GM04504 (cell line): ENCODE data around the gene HEPN1.
"Not testable (repeated sequence)": the region's sequence is repeated elsewhere in the genome, so short reads cannot be mapped to it uniquely, and the experiment has no call there.

Experiments used
- DNase-seq: peaks from one replicate; pipeline ENCODE4 v3.0.0-alpha.2; 2012; ENCODE audit warnings: low read depth

The HEPN1 gene

DNA sequence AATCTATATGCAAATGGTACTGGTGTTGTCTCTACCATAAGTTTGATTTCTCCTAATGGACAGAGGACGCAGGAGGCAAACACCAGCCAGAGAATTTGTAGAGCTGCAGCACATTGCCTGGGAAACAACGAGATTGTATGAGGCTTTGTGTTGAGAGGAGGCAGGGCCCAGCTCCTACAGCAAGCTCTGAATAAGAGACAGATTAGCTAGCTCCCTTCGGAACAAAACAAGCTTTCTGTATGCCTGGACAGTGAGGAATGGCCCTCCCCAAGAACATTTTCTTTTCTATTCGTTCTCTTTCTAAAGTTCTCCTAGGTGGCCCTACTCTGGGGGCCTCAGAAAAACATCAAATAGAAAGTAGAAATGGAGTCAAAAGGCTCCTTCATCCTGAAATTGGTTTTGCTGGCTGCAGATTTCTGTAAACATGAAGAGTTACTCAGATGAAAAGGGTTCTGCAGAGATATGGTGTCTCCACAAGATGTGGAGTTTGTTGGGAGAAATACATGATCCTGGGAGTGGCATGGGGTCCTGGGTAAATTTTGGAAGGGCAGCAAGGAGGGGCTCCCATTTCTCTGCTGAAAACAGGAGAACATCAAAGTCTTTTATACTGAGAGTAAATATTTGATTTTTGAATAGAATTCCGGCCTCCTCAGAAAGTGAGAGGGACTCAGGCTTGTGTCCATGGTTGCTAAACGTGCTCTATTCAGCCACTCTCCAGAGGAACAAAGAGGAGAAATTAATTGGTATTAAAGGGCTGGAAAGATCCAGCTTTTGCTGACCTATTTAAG lies 23.6 kb downstream of the HEPN1 start:
- DNase-seq = no peak

DNA sequence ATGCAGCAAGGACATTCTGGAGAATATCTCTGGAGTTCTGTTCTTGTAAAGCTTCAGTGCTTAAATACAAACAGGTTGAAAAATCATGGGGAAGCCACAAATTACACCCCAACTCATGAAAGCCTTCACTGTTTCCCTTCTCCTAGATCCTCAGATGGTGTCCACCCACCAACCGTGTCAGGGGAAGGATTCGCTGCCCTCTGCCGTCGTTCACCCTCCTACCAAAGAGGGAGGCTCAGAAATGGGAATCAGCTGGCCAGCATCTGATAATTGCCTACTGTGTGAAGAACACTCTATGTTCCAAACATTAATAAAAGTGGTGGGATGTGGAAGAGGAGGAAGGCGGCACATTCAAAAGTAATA lies 24.2 kb downstream of the HEPN1 start:
- no peak for DNase-seq

DNA sequence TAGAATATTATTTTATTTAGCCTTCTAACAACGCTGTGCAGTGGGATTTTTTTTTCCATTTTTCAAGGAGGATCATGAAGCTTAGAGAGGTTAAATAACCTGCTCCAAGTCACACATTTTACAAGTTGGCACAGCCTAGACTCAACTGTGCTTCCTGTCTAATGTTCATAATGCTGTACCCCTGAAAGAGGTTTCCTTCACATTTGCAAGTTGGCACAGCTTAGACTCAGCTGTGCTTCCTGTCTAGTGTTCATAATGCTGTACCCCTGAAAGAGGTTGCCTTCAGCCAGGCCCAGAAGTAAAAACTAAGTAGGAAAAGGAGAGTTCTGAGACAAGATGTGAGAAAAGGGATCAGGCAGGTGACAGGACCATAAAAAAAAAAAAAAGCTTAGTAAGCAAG lies 24.7 kb downstream of the HEPN1 start:
- no peak for DNase-seq

DNA sequence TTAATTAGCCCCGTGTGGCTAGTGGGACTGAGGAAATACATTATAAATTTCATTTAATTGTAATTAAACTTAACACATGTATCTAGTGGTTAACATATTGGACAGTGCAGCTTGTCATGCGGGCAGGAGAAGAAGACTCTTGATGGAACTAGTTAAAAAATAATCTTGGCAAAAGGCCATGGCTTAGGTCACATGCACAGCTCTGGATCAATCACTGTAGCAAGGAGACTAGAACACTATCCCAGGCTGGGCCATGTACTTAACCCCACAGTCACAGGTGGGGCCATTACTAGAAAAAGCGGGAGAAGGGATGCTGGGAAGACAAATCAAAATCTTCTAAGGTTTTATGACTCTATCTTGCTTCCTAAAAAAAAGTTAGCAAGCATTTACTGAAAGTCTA lies 25.5 kb downstream of the HEPN1 start:
- DNase-seq = no peak

DNA sequence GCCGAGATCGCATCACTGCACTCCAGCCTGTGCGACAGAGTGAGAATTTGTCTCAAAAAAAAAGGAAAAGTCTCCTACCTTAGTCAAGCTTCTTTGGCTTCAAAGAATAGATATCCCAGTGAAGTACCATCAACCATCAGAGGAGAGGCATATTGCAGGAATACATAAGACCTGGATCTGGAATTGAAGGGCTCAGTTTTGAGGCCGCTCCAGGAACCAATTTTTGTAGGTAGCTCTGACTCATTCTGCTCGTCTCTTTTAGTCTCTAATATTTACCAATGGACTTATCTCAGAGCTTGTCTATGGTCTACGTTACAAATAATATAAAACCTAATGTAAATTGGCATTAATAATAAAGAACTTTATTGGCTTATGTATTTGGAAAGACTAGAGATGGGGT lies 26.8 kb downstream of the HEPN1 start:
- DNase-seq = no peak

DNA sequence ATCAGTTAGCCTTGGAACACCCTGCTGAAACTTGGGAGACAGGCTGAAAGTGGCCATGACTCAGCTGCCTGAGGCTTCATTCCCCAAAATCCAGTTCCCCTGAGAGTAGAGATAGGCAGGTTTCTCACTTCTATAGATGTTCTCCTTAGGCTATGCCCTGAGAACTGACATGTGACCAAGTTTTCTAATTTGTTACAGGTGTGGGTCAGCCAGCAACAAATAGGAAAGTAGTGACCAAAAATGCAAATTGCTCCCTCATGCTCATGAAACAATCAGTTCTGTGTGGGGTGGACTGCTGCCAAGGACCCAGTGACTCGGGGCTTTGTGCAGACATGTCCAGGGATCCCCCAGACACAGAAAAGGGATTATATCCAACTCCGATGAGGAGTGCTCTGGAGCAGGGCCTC lies 27.7 kb downstream of the HEPN1 start:
- DNase-seq = peak; percentile 28

DNA sequence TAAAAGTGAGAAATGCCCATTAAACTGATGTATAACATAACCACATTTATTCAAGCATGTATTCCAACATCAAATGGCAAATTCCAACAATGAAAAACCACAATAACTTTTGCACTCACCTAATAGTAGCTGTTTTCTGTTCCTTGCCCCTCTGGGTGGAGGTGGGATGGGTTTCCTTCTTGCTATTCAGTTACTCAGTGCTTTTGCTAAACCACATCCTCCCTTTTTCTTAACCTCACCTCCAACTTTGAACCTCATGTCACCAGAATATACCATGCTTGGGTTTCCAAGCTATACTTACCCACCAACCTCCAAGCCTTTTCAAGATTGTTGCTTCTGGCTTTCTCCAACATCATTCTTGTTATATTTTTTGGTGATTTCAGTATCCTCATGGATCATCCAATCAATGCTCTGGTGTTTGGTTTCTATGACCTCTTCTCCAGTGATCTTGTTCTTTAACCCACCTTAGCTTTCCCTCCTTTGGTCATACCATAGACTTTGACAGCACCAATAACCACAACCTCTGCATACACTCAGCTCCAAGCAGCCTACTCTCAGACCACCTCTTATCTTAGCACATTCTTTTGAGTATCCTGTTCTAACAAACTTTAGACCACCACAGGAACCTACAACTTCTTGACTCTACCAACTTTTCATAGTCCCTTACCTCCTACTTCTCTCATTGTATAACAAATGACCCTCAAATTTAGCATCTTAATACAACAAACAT lies 31.7 kb downstream of the HEPN1 start:
- no peak for DNase-seq

DNA sequence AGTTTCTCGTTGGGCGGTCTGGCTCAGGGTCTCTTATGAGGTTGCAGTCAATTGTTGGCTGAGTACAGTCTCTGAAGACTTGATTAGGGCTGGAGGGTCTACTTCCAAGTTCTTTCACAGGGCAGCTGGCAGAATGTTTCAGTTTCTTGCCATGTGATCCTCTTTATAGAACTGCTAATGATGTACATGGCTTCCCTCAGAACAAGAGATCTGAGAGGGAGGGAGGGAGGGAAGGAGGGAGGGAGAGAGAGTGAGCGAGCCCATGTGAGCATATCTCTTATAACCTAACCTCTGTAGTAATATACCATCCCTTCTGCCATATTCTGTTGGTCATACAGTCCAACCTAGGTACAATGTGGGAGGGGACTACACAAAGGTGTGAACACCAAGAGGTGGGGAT lies 32.3 kb downstream of the HEPN1 start:
- no peak for DNase-seq

DNA sequence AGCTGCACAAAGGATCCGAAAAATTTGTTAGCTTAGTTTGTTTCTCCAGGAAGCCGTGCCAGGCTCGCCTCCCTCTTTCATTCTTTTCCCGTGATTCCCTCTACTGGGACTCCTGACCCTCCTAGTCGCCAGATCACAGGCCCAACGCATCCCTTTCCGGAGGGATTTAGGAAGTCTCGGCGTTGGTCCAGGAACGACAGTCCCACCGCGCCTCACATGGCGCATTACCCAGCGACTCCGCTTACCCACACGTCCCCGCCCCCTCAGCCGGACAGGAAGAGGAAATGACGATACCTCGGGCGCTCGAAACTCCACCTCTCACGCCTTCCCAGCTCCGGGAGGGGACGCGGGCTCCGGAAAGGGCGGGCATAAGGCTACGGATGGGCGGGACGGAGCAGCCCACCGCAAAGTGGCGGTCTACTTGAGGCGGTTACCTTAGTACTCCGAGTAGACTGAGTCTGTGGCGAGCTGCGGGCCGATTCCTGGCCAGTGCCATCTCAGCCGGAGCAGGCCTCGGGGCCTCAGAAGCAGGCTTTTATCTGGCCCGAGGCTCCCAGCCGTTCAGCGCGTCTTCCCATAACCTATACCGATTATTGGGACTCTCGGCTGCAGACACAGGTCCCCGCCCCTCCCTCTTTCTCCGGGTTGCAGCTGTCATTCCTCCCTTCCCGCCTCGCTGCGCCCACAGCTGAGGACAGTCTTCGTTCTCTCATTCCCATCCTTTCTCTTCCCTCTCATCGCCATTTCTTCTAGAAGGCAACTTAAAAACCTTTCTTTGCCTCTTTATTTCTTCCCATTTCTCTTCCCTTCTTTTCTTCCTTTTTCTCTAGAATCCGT lies 34.9 kb downstream of the HEPN1 start, which contains the start of gene CCDC15:
Gene CCDC15, plus strand, starts transcription at position 450 of the 837 bp plus-strand sequence. CDS start 531 bp downstream, outside the sequence.
- DNase-seq = peak; percentile 92

DNA sequence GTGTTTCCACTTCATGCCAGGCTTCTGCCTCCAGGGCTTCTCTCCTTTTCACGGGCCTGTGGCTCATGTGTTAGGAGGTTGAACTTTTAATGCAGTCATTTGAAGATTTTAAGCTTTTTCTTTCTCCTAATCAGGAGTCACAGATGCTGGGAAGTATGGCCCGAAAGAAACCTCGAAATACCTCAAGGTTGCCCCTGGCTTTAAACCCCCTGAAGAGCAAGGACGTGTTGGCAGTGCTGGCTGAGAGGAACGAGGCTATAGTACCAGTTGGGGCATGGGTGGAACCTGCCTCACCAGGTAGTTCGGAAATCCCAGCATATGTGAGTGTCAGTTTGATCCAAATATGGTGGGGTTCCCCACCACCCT lies 35.5 kb downstream of the HEPN1 start:
- no peak for DNase-seq

DNA sequence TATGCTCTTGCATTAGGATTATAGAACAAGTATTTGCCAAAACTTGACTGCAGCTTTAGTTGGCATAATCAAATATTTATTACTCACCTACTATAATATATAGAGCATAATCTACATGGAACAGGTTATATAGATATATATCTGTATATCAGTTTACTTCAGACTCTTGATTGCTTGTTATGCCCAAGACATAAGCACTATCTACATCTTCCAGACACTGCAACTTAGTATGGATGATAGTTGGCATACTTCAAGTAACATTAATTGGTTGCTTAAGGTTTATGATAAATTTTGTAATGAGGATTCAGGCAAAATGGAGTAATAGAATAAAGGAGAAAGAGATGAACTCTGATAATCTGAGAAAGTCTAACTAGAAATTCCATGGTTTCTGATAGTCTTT lies 36.0 kb downstream of the HEPN1 start:
- no peak for DNase-seq

DNA sequence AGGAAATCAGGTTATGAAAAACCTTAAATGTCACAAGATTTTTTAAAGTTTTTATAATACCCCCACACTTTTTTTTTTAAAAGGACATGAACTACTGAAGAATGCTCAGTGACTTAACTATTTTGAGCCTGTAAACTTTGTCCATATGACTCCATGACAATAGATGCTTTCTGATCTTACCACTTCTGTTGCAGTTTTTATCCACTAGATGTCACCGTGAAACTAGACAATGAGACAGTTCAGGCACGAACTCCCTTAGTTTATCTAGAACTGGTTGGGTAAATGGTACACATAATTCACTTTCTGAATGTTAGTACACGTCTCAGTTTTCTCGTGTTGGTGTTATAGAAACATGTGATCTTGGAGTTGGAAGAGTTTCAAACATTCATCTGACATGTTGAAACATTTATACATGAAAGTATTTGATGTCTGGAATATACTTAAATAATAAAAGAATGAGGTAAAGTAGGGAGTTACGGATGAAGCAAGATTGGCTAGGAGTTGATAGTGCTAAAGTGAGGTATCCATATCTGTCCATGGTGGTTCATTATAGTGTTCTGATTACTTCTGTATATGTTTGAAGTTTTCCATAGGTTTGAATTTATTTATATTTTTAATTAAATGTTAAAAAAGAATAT lies 43.0 kb downstream of the HEPN1 start:
- peak; percentile 50 for DNase-seq

DNA sequence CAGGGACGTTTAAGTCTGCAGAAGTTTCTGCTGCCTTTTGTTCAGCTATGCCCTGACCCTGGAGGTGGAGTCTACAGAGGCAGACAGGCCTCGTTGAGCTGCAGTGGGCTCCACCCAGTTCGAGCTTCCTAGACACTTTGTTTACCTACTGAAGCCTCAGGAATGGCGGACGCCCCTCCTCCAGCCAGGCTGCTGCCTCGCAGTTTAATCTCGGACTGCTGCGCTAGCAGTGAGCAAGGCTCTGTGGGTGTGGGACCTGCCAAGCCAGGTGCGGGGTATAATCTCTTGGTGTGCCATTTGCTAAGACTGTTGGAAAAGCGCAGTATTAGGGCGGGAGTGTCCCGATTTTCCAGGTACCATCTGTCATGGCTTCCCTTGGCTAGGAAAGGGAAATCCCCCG lies 49.1 kb downstream of the HEPN1 start:
- not testable (repeated sequence) for DNase-seq
